DMS114 treated with DMSO at 0.1 percent for 48 hours (cell line): ENCODE measurements around the gene THOP1.
"Not testable (repeated sequence)": the region's sequence is repeated elsewhere in the genome, so short reads cannot be mapped to it uniquely, and the experiment has no call there.

Experiments used
- DNase-seq: peaks from one replicate; lab custom pipeline; 2025; ENCODE audit not compliant: unreplicated experiment; lab: John Stamatoyannopoulos, UW

THOP1 gene

DNA sequence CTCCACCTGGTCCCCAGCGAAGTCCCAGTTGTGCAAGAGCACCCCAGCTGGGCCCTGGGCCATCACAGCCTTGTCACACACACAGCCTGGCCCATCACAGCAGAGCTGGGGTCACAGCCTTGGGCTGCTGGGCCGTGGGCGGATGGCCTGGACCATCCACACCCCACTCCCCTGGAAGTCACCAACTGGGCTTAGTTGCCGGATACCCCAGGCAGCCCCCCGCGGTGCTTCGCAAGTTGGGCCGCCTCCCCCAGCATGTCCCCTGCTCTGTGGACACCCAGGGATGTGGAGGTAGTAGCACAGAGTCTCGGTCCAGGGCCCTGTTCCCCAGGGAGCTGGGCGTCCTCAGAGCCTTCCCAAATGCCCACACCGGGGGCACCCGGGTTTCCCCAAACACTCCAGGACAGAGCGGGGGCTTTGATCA is 29.9 kb downstream of the THOP1 start:
- no peak for DNase-seq

DNA sequence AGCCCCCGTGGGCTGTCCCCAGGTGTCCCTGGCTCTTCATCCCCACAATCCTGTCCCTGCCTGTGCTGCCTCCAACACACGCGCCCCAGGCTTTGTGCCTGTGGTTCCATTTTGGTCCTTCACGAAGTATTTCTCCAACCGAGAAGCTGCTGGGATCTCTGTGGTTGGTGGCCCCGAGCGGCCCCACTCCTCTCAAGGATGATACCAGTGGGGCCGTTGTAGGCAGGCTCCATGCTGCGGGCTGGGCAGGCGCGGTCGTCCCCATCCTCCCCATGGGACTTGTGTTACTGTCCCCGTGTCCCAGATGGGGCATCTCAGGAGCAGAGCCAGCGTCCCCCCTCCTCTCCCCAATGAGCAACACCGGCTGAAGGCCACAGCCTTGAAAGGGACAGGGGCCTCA is 30.6 kb downstream of the THOP1 start:
- DNase-seq: no peak

DNA sequence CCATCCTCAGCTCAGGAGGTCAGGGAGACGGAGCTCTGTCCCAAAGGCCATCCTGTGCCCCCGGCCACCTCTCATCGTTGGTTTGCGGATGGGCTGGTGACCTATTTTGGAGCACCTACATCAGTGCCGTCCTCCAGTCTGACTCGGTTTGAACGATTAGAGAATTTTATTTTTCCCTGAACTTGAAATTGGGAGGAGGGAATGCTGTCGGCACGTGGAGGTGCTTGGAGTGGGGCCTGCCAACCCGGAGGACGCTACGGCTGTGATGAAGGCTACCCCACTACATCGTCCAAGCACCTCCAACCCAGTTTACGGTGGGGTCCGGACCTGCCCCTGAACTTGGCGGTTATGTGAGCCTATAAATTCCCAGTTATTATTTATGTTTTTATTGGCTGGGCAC is 31.3 kb downstream of the THOP1 start:
- no peak for DNase-seq

DNA sequence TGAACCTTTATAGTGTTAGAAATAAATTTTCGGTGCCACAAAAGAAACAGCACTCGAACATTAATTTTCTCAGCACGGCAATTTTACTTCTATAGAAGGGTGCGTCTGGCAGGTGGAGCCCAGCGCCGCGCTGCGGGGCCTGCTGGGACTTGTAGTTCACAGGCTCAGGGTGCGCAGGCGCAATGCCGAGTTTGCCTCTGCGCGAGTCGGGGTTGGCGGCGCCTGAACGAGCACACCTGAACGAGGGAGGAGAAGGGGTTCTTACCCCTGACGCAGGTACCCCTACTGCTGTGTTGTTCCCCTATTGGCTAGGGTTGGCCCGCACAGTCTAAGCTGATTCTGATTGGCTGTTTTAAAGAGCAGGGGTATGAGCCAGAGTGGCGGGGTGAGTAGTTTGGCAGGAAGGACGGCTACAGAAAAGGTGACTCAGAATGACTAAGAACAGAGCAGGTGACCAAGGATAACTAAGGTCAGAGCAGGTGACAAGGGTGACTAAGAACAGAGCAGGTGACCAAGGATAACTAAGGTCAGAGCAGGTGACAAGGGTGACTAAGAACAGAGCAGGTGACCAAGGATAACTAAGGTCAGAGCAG is 32.0 kb downstream of the THOP1 start:
- DNase-seq: not testable (repeated sequence)

DNA sequence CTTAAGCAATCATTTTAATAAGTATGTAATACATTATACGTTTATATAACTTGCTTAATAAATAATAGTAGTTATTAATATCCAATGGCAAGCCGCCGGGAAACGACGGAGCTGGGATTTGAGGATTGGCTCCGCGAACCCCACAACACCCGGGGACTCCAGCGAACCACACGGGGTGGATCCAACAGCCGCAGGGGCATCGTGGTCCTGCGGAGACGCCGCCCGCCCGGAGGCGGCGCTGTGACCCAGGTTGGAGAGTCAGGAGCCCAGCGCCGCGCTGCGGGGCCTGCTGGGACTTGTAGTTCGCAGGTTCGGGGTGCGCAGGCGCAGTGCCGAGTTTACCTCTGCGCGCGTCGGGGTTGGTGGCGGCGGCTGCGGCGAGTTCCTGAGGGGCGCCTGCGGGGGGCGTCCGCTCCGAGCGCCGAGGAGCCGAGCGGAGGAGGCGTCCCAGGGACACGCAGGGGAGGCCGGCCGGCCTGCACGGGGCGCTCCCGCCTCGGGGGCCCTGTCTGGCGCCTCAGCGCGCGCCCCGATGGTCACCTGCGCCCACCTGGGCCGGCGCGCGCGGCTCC is 34.3 kb downstream of the THOP1 start, which contains the start of gene ZNF554:
TSS of gene ZNF554 (plus strand) at position 329 of the 572 bp plus-strand sequence. CDS start at position 533, 204 bp downstream.
- DNase-seq: peak; percentile 83

DNA sequence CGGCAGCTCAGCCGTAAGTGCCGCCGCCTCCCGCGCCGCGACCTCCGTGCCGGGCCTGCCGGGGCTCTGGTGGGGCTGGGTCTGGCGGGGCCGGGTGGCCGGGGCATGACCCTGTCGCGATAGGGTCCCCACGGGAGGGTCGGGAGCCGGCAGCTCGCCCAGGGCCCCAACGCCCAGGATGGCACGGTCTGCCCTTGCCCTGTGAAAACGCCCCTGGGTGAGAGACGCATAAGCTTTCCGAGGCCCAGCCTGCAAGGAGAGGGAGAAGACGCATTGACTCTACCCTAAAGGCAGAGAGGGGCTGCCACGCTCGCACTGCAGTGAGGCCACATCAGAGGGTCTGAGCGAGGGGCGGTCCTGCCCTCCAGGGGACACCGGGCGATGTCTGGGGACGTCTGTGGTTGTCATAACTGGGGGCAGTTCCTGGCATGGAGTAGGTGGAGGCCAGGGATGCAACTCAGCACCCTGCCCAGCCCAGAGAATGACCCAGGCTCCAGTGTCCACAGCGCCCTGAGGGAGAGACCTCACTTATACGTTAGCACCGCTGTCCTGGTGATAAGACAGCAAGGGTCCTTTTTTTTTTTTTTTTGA is 34.9 kb downstream of the THOP1 start:
- no peak for DNase-seq

DNA sequence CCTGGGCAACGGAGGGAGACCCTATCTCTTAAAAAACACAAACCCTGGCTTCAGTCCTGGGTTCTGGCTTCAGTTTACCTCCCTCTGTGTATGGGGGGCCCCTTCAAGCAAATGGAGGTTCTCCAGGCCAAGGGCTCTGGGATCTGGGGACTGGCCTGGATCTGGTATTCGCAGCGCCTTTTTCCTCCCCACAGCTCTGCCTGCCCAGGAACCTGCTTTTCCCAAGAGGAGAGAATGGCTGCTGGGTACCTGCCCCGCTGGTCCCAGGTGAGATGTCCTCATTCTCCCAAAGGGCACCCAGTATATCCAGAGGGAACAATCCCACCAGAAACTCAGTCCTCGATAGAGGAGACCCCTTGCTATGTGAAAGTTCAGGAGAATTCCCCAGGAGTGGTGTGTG is 37.5 kb downstream of the THOP1 start:
- DNase-seq: no peak

DNA sequence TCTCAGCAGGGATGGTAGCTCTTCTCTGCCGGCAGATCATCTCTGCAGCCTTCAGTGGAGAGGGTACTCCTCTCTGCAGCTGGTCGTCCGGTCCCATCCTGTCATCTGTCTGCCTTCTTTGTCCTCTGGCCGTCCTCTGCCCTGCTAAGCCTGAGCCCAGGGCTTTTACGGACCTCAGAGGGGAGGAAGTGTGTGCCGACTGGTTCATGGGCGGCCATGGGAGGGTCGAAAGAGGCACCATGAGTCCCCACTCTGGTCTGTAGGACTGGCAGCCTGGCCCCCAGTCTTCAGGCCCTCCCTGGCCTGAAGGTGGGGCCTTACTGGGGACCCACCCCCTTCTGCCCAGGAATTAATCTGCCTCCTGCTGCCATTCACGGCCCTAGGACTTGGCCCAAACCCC is 38.3 kb downstream of the THOP1 start:
- no peak for DNase-seq

DNA sequence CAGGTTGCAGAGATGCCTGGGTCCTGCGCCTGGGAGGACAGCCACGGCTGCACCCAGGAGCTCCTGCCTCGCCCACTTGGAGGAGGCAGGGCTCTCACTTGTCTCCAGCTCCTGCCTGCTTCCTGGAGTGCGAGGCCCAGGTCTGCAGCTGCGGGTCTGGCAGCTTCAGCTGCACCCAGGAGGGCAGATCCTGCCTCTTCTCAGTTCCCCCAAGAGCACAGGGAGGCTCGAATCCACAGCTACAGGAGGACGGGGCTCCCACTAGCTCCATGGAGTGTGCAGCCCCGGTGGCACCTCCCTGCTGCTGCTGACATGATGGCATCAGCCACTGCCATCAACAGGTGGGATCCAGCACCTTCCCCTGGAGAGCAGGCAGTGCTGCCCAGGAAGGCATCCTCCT is 38.8 kb downstream of the THOP1 start:
- DNase-seq: no peak

DNA sequence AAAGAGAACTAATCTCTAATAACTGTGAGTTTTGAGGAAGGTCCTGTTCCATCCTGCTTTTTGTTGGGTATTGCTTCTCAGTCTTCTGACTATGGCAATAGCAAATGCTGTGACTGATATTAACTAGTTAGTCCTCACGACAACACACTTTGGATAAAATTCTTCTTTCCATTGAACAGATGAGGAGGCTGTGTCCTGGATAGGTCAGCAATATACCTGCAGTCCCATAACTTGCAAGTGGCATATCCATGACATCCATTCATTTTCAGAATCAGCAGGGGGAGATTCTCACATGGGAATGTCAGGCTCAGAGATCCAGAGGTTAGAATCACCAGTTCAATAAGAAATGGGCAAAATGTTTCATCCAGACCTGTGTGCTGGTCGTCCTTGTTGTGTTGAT is 41.7 kb downstream of the THOP1 start:
- DNase-seq: no peak

DNA sequence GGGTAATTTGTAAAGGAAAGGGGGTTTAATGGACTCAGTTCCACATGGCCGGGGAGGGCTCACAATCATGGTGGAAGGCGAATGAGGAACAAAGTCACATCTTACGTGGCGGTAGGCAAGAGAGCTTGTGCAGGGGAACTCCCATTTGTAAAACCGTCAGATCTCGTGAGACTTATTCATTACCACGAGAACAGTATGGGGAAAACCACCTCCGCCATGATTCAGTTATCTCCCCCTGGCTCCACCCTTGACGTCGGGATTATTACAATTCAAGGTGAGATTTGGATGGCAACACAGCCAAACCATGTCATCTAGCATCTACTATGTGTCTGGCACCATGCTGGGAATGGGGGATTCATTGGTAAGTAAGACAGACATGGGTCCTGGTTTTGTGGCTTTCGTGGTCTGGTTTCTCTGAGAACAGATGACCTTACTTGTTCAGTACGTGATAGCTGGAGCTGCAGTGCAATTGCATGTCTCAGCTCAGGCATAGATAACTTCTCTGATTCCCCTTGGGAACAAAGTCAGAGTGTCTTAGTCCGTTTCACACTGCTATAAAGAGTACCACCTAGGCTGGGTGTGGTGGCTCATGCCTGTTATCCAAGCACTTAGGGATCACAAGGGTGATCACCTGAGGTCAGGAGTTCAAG is 42.7 kb downstream of the THOP1 start:
- no peak for DNase-seq

DNA sequence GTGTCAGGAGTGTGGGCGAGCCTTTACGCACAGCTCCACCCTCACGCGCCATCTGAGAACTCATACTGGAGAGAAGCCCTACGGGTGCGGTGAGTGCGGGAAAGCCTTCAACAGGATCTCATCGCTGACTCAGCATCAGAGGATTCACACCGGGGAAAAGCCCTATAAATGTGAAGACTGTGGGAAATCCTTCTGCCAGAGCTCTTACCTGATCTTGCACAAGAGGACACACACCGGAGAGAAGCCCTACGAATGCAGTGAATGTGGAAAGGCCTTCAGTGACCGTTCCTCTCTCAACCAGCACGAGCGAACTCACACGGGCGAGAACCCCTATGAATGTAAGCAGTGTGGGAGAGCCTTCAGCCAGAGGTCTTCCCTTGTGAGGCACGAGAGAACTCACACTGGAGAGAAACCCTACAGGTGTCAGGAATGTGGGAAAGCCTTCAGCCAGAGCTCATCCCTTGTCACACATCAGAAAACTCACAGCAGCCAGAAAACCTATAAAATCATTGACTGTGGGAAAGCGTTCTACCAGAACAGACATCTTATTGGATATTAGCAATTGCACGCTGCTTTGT is 49.1 kb downstream of the THOP1 start:
- no peak for DNase-seq

DNA sequence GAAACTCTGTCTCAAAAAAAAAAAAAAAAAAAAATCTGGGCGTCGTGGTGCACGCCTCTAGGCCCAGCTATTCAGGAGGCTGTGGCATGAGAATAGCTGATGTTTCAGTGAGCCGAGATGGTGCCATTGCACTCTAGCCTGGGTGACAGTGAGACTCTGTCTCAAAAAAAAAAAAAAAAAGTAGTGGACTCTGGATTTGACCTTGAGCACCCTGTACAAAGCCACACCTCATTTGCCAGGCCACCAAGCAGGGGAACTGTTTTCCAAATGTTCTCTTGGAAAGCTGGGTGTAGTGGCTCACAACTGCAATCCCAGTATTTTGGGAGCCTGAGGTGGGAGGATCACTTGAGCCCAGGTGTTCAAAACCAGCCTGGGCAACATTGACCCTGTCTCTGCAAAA is 52.1 kb downstream of the THOP1 start:
- DNase-seq: no peak

DNA sequence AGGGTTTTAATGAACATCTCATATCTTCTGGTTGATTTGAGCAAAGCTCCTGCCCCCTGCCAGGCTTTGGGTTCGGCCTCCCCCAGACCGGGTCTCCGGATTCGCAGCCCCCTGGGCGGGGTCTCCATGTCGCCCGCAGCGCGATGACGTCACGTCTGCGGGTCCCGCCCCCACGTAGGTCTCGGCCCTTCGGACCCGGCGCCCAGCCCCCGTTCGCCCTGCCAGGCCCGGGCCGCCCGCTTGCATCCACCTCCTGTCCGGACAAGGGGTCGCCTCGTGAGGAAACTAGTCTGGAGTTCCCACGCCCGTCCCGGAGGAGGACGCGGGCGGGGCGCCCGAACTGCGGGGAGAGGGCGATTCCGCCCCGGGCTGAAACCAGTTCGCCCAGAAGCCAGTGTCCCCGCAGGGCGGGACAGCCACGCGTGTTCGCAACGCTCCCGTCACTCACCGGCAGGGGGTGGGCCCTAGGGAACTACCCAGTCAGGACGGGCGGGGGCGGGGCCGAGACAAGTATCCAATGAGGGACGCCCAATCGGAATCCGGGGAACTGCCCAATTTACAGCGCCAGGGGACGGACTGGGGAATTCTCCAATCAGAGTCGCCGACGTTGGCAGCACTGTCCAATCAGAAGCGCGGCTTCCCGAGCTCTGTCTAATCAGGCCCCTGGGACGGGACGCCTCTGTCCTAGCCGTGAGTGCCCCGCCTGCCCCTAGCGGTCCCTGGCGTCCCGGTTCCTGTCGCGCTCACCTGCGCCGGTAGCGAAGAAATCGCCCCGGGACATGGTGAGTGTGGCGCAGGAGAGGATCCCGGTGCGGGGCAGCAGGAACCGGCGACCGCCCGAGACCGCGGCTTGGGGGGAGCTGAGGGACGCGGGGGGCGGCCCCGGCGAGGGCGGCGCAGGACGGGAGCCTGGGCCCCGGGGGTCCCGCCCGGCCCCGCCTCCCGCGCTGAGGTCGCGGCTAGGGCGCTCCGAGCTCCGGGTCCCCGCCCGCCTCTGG is 55.8 kb downstream of the THOP1 start, which contains the start of gene ZNF555:
TSS of gene ZNF555 (plus strand) at position 682 of the 998 bp plus-strand sequence. CDS start at position 780, 98 bp downstream.
- DNase-seq: peak; percentile 87

DNA sequence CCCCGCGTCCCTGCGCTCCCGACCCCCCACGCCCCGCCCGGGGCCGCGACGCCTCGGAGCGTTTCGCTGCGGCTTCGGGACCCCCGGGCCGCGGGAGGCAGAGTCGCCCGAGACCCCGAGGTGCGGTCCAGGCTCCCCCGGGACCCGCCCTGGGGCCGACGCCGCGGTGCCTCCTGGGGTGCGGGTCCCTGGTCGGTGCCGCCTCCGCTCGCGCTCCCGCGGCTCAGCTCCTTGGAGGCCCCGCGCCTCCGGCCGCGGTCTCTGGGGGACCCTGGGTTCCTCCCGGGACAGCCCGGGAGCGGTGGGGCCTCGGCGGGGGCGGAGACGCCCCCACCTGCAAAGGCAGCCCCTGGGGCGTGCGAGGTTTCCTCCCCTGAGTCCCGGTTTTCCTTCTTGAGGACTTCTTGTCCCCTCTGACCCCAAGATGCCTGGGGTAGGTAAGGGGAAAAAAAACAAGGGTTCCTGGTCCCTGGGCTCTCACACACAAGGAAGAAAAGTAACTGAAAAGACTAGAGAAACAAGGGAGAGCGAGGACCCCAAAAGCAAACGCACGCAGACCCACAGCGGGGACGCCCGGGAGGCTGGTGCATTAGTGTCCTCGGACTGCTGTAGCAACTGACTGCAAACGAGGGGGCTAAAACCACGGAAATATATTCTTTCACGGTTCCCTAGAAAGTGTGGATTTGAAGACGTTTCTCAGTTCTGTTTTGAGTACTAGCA is 56.7 kb downstream of the THOP1 start:
- DNase-seq: no peak

DNA sequence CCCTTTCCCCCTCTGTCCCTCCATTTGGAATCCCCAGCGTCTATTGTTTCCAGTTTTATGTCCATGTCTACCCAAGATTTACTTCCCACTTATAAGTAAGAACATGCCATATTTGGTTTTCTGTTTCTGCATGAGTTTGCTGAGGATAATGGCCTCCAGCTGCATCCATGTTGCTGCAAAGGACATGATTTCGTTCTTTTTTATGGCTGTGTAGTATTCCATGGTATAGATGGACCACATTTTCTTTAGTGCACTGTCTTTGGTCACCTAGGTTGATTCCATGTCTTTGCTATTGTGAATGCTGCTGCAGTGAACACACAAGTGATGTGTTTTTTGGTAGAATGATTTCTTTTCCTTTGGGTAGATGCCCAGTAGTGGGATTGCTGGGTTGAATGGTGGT is 59.8 kb downstream of the THOP1 start:
- DNase-seq: no peak

DNA sequence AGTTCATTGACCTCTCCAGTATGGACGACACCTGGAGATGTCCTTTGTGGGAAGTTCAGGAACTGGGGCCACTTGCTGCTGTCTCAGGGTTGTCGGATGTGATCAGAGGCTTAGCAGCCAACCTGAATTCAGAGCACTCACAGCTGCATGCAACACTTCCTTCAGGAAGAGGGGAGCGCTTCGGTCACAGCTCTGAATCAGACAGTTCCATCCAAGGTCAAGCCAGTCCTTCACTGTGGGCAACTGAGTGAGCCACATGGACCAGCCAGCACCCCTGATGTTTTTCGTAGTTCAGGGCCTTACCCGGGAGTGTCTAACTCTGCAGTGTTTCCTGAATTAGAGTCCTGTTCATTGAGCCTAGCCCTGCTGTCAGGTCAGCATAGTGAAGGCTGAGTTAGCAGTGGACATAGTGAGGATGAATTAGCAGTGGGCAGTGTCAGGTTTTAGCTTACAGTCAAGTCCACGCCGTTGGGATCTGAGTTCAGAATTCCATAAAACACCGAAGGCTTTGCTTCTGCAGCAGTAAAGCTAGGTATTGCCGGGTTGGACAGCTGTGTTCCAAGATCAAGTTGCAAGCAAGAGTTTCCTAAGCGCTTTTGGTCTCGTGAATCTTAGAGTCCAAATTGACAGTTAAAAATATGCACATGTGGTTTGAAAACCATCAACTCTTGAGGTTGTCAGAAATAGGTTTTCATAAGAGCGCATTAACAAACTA is 61.0 kb downstream of the THOP1 start:
- no peak for DNase-seq

DNA sequence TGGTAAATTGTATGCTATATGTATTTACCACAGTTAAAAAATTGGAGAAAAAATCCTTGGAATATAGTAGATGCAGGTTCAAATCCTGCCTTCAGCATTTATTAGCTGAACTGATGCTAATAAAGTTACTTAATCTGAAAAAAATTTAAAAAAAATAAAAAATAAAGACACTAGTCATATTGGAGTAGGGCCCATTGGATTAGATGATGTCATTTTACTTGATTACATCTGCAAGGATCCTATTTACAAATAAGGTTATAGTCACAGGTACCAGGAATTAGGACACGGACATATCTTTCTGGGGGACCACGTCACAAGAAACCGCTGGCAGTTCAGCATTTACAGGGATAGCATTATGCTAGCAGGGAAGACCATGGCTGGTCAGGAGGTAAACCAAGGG is 62.2 kb downstream of the THOP1 start:
- no peak for DNase-seq

DNA sequence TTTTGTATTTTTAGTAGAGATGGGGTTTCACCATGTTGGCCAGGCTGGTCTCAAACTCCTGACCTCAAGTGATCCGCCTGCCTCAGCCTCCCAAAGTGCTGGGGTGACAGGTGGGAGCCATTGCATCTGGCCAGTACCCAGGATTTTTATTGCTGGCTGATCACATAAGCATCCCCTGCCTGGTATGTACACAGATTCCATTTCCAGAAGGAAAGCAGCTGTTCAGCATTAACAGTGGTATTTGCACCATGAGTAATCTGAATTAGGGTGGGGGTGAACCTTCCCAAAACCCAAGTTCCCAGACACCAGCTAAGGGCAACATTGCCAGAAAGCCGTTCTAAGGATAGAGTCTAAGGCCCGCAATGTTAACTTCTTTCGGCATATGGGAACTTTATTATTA is 63.3 kb downstream of the THOP1 start:
- DNase-seq: no peak
